Neural crest cell (in vitro differentiated cells): ENCODE measurements around the gene MRPL11. TPM values are rescaled to one million over a fixed set of nuclear protein-coding genes. Genes with fewer than 3 reads are reported as not detected.

Experiments used
- DNase-seq: peaks from one replicate; pipeline ENCODE4 v3.0.0; 2021; ENCODE audit warnings: low read depth, mixed read lengths, low spot score
- H3K27ac Mint-ChIP-seq: one replicate; pipeline ENCODE4 v1.8.0; 2021; ENCODE audit warnings: mild to moderate bottlenecking, mixed read lengths; ENCODE audit not compliant: unreplicated experiment
- H3K27me3 Mint-ChIP-seq: 2 replicates; pipeline ENCODE4 v1.8.0; 2021; ENCODE audit warnings: low read depth, mild to moderate bottlenecking, mixed read lengths
- H3K36me3 Mint-ChIP-seq: 2 replicates; pipeline ENCODE4 v1.8.0; 2021; ENCODE audit warnings: low read depth, mild to moderate bottlenecking, mixed read lengths
- H3K4me1 Mint-ChIP-seq: 2 replicates; pipeline ENCODE4 v1.8.0; 2021; ENCODE audit warnings: mixed read lengths
- H3K4me3 Mint-ChIP-seq: one replicate; pipeline ENCODE4 v1.8.0; 2021; ENCODE audit warnings: mild to moderate bottlenecking, mixed read lengths
- H3K9me3 Mint-ChIP-seq: 2 replicates; pipeline ENCODE4 v1.8.0; 2021; ENCODE audit warnings: mixed read lengths
- total RNA-seq: library from RNA; stranded (reverse); gene quantifications from 2 replicates; pipeline ENCODE4 v1.2.1, GENCODE V29; 2021
- TF ChIP-seq, protein P1 (sequence below): fragments of 200-600 bp; sonication (generic); conservative IDR thresholded peaks from 2 replicates; pipeline ENCODE4 v1.5.0; 2021; ENCODE audit warnings: antibody characterized with exemption, mild to moderate bottlenecking

MRPL11 gene
- total RNA-seq, 1 donor from 2014 or later = 91.4 TPM

- H3K27me3 Mint-ChIP-seq = no peaks in the 10 kb centered on the region
- no peak overlapping the region for H3K27ac Mint-ChIP-seq
- no peak for DNase-seq
- H3K4me1 Mint-ChIP-seq = peaks cover 23% of the 10 kb centered on the region
- no peaks in the 10 kb centered on the region for H3K9me3 Mint-ChIP-seq
- H3K36me3 Mint-ChIP-seq = no peaks in the 10 kb centered on the region
- no peak overlapping the region for H3K4me3 Mint-ChIP-seq
- TF ChIP-seq, protein P1, sequence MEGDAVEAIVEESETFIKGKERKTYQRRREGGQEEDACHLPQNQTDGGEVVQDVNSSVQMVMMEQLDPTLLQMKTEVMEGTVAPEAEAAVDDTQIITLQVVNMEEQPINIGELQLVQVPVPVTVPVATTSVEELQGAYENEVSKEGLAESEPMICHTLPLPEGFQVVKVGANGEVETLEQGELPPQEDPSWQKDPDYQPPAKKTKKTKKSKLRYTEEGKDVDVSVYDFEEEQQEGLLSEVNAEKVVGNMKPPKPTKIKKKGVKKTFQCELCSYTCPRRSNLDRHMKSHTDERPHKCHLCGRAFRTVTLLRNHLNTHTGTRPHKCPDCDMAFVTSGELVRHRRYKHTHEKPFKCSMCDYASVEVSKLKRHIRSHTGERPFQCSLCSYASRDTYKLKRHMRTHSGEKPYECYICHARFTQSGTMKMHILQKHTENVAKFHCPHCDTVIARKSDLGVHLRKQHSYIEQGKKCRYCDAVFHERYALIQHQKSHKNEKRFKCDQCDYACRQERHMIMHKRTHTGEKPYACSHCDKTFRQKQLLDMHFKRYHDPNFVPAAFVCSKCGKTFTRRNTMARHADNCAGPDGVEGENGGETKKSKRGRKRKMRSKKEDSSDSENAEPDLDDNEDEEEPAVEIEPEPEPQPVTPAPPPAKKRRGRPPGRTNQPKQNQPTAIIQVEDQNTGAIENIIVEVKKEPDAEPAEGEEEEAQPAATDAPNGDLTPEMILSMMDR = no peak
Measured at GRCh38 chr11:66475349-66476172, 36.9 kb upstream of the MRPL11 start.

DNA sequence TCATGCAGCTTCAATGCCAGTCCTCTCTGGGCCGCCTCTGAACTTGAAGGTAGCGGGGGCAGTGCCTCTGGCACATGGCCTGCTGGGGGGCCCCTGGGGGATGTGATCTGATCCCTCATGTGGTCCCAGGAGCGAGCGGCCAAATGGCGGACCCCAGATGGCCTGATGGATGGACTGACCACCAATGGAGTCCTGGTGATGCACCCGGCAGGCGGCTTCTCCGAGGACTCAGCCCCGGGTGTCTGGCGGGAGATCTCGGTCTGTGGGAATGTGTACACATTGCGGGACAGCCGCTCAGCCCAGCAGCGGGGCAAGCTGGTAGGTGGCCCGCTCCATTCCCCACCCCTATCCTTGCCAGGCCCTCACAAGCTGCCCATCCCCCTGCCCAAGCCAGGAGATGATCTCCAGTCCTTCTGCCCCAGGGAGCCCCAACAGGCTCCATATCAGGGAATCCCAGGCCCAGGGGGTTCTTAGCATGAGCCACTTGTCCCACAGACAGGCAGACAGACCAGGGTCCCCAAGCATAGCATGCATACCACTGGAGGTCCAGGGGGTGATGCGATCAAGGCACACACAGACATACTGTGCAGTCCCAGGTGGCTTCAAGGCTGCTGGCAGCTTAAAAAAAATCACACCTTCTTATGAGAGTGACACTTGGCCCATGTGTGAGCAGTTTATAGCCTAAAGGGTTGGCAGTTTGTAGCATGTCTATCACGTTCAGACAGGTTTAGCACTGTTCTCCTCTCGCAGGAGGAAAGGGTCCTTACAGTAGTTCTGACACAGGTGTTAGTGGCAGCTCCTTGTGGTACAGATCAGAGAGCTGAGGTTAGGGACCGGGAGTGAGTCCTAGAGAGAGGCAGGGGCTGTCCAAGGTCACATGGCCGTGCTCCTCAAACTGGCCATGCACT is 35.2 kb upstream of the MRPL11 start:
- Mint-ChIP-seq H3K9me3 (no peaks in the 10 kb centered on the region), H3K27ac (no peak overlapping the region), H3K36me3 (peaks cover 3% of the 10 kb centered on the region), H3K27me3 (no peaks in the 10 kb centered on the region), H3K4me3 (no peak overlapping the region), H3K4me1 (peaks cover 23% of the 10 kb centered on the region)
- TF ChIP-seq, protein P1 = no peak
- no peak for DNase-seq

- Mint-ChIP-seq H3K27me3 (no peaks in the 10 kb centered on the region), H3K4me3 (no peak overlapping the region), H3K36me3 (peaks cover 3% of the 10 kb centered on the region), H3K9me3 (no peaks in the 10 kb centered on the region), H3K27ac (no peak overlapping the region), H3K4me1 (peaks cover 24% of the 10 kb centered on the region)
- no peak for DNase-seq
- TF ChIP-seq, protein P1 = no peak
Measured at GRCh38 chr11:66473167-66473566, 34.5 kb upstream of the MRPL11 start.

- Mint-ChIP-seq H3K4me3 (peak overlapping the region; percentile 31), H3K27ac (no peak overlapping the region)
Measured at GRCh38 chr11:66472054-66472453, 33.4 kb upstream of the MRPL11 start.

DNA sequence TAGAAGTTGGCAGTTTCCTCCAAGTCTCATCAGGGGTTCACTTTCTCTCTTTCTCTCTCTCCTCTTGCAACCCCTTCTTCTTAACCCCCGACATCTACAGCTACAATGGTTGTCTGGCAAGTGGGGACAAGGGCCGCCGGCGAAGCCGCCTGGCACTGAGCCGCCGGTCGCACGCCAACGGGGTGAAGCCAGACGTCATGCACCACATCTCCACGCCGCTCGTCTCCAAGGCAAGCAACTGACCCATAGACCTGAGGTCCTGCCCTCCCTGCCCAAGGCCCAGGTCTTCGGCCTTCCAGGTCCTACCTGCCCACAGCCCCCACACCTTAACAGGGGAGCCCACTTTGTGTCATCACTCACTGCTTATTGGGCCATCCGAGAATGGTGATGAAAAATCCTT is 32.5 kb upstream of the MRPL11 start:
- Mint-ChIP-seq H3K4me3 (peak overlapping the region; percentile 20), H3K4me1 (peaks cover 32% of the 10 kb centered on the region), H3K27me3 (peaks cover 1% of the 10 kb centered on the region), H3K27ac (no peak overlapping the region), H3K9me3 (no peaks in the 10 kb centered on the region), H3K36me3 (peaks cover 3% of the 10 kb centered on the region)
- TF ChIP-seq, protein P1 = no peak
- no peak for DNase-seq

More at GRCh38 chr11:66472054-66472453, 33.4 kb upstream of the MRPL11 start:
- Mint-ChIP-seq H3K4me1 (peaks cover 34% of the 10 kb centered on the region), H3K9me3 (no peaks in the 10 kb centered on the region), H3K36me3 (peaks cover 3% of the 10 kb centered on the region), H3K27me3 (no peaks in the 10 kb centered on the region)
- TF ChIP-seq, protein P1 = no peak
- no peak for DNase-seq
